Nephron progenitor cell (in vitro differentiated cells): ENCODE results near the gene ARHGAP26.

ENCODE experiments used
- DNase-seq: peaks from one replicate; pipeline ENCODE4 v3.0.0; 2021
- H3K27ac Mint-ChIP-seq: 2 replicates; pipeline ENCODE4 v1.8.0; 2021; ENCODE audit warnings: mild to moderate bottlenecking, moderate library complexity, mixed read lengths
- H3K27me3 Mint-ChIP-seq: 2 replicates; pipeline ENCODE4 v1.8.0; 2021; ENCODE audit warnings: mild to moderate bottlenecking, low read depth, mixed read lengths; ENCODE audit not compliant: poor library complexity
- H3K36me3 Mint-ChIP-seq: 2 replicates; pipeline ENCODE4 v1.8.0; 2021; ENCODE audit warnings: low read depth, mixed read lengths
- H3K4me1 Mint-ChIP-seq: 2 replicates; pipeline ENCODE4 v1.8.0; 2021; ENCODE audit warnings: mixed read lengths
- H3K4me3 Mint-ChIP-seq: 2 replicates; pipeline ENCODE4 v1.8.0; 2021; ENCODE audit warnings: mild to moderate bottlenecking, moderate library complexity, mixed read lengths
- H3K9me3 Mint-ChIP-seq: 2 replicates; pipeline ENCODE4 v1.8.0; 2021; ENCODE audit warnings: mild to moderate bottlenecking, moderate library complexity, mixed read lengths
- TF ChIP-seq, protein P1 (sequence below): fragments of 200-600 bp; sonication (generic); IDR thresholded peaks from 2 replicates; pipeline ENCODE4 v1.5.0; 2021; ENCODE audit warnings: antibody characterized with exemption

The ARHGAP26 gene

GRCh38 chr5:142757564-142757963 is 12.6 kb upstream of the ARHGAP26 start:
- TF ChIP-seq, protein P1, sequence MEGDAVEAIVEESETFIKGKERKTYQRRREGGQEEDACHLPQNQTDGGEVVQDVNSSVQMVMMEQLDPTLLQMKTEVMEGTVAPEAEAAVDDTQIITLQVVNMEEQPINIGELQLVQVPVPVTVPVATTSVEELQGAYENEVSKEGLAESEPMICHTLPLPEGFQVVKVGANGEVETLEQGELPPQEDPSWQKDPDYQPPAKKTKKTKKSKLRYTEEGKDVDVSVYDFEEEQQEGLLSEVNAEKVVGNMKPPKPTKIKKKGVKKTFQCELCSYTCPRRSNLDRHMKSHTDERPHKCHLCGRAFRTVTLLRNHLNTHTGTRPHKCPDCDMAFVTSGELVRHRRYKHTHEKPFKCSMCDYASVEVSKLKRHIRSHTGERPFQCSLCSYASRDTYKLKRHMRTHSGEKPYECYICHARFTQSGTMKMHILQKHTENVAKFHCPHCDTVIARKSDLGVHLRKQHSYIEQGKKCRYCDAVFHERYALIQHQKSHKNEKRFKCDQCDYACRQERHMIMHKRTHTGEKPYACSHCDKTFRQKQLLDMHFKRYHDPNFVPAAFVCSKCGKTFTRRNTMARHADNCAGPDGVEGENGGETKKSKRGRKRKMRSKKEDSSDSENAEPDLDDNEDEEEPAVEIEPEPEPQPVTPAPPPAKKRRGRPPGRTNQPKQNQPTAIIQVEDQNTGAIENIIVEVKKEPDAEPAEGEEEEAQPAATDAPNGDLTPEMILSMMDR: no peak
- no peaks in the 10 kb centered on the region for H3K4me1 Mint-ChIP-seq
- H3K9me3 Mint-ChIP-seq: no peaks in the 10 kb centered on the region
- no peaks in the 10 kb centered on the region for H3K36me3 Mint-ChIP-seq
- H3K4me3 Mint-ChIP-seq: no peak overlapping the region
- H3K27me3 Mint-ChIP-seq: peaks cover 9% of the 10 kb centered on the region
- DNase-seq: no peak
- no peak overlapping the region for H3K27ac Mint-ChIP-seq

- H3K4me3 Mint-ChIP-seq: no peak overlapping the region
- peaks cover 9% of the 10 kb centered on the region for H3K27me3 Mint-ChIP-seq
Measured at GRCh38 chr5:142758062-142758795, 11.9 kb upstream of the ARHGAP26 start.

GRCh38 chr5:142758796-142759145 is 11.4 kb upstream of the ARHGAP26 start:
- peaks cover 9% of the 10 kb centered on the region for H3K27me3 Mint-ChIP-seq
- no peak for DNase-seq
- H3K4me3 Mint-ChIP-seq: no peak overlapping the region
- no peaks in the 10 kb centered on the region for H3K36me3 Mint-ChIP-seq
- H3K27ac Mint-ChIP-seq: no peak overlapping the region
- no peaks in the 10 kb centered on the region for H3K4me1 Mint-ChIP-seq
- TF ChIP-seq, protein P1: no peak
- no peaks in the 10 kb centered on the region for H3K9me3 Mint-ChIP-seq

More at GRCh38 chr5:142758062-142758795, 11.9 kb upstream of the ARHGAP26 start:
- Mint-ChIP-seq H3K9me3 (no peaks in the 10 kb centered on the region), H3K36me3 (no peaks in the 10 kb centered on the region), H3K27ac (no peak overlapping the region), H3K4me1 (no peaks in the 10 kb centered on the region)
- TF ChIP-seq, protein P1: no peak
- no peak for DNase-seq

- no peaks in the 10 kb centered on the region for H3K4me1 Mint-ChIP-seq
Measured at GRCh38 chr5:142763701-142764100, 6.5 kb upstream of the ARHGAP26 start.

DNA sequence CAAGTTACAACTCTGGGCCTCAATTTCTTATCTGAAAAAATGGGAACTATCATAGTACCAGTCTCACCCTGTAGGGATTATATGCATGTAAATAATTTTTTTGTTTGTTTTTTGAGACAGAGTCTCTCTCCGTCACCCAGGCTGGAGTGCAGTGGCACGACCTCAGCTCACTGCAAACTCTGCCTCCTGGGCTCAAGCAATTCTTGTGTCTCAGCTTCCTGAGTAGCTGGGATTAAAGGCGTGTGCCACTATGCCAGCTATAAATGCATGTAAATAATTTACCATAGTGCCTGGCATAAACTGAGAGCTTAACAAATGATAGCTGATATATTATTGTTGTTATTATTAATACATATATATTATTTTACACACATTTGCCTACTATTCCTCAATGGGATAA is 3.0 kb upstream of the ARHGAP26 start:
- Mint-ChIP-seq H3K4me1 (peaks cover 18% of the 10 kb centered on the region), H3K36me3 (no peaks in the 10 kb centered on the region), H3K27ac (no peak overlapping the region), H3K27me3 (peaks cover 47% of the 10 kb centered on the region), H3K9me3 (no peaks in the 10 kb centered on the region), H3K4me3 (no peak overlapping the region)
- DNase-seq: no peak
- TF ChIP-seq, protein P1: no peak

More at GRCh38 chr5:142763701-142764100, 6.5 kb upstream of the ARHGAP26 start:
- no peaks in the 10 kb centered on the region for H3K9me3 Mint-ChIP-seq
- H3K4me3 Mint-ChIP-seq: no peak overlapping the region
- H3K36me3 Mint-ChIP-seq: no peaks in the 10 kb centered on the region
- no peak for DNase-seq
- TF ChIP-seq, protein P1: no peak
- H3K27me3 Mint-ChIP-seq: peaks cover 26% of the 10 kb centered on the region
- H3K27ac Mint-ChIP-seq: no peak overlapping the region

DNA sequence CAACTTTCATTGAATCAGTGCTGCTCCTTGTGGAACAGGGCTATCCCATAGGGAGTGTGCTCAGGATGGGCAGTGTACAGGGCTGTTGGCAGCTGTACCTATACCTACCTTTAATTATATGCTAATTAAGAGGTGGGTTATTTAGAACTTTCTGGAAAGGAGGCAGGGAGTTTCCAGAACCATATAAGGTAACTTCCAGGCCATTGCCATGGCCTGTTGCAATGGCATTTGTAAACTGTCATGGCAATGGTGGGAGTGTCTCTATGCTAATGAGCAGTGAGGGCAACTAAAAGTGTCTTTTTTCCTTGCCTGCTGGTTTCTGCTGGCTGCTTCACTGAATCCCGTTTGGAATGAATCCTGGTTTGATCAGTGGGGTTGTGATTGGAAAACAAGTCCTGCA is 2.3 kb upstream of the ARHGAP26 start:
- Mint-ChIP-seq H3K4me3 (no peak overlapping the region), H3K9me3 (no peaks in the 10 kb centered on the region), H3K4me1 (peaks cover 18% of the 10 kb centered on the region), H3K36me3 (no peaks in the 10 kb centered on the region), H3K27ac (no peak overlapping the region), H3K27me3 (peaks cover 52% of the 10 kb centered on the region)
- DNase-seq: no peak
- TF ChIP-seq, protein P1: no peak
